GM19328 (cell line): ENCODE results near the gene PRKG1.
"Not testable (repeated sequence)": the region's sequence is repeated elsewhere in the genome, so short reads cannot be mapped to it uniquely, and the experiment has no call there.

Experiments used
- ATAC-seq: cut with Tn5 transposase; IDR thresholded peaks from one replicate; pipeline ENCODE4 v1.9.1; 2021; ENCODE audit warnings: mild to moderate bottlenecking, moderate library complexity; ENCODE audit not compliant: unreplicated experiment

The PRKG1 gene

GRCh38 chr10:51260376-51260775 lies 186.1 kb downstream of the PRKG1 start:
- ATAC-seq = no peak

- ATAC-seq = no peak
Observed at GRCh38 chr10:51266496-51266895, 192.2 kb downstream of the PRKG1 start.

- not testable (repeated sequence) for ATAC-seq
Observed at GRCh38 chr10:51267980-51268570, 193.8 kb downstream of the PRKG1 start.

GRCh38 chr10:51269821-51270220 lies 195.5 kb downstream of the PRKG1 start:
- ATAC-seq = no peak

- no peak for ATAC-seq
Observed at GRCh38 chr10:51270936-51271530, 196.7 kb downstream of the PRKG1 start.

GRCh38 chr10:51272099-51272498 lies 197.8 kb downstream of the PRKG1 start:
- not testable (repeated sequence) for ATAC-seq

- ATAC-seq = no peak
Observed at GRCh38 chr10:51272555-51272954, 198.3 kb downstream of the PRKG1 start.

GRCh38 chr10:51273574-51273973 lies 199.3 kb downstream of the PRKG1 start:
- no peak for ATAC-seq

GRCh38 chr10:51276097-51276496 lies 201.8 kb downstream of the PRKG1 start:
- ATAC-seq = not testable (repeated sequence)

GRCh38 chr10:51281387-51281786 lies 207.1 kb downstream of the PRKG1 start:
- not testable (repeated sequence) for ATAC-seq

GRCh38 chr10:51285601-51286000 lies 211.3 kb downstream of the PRKG1 start:
- ATAC-seq = no peak

GRCh38 chr10:51288511-51288910 lies 214.2 kb downstream of the PRKG1 start:
- no peak for ATAC-seq

GRCh38 chr10:51289519-51289918 lies 215.2 kb downstream of the PRKG1 start:
- no peak for ATAC-seq

- no peak for ATAC-seq
Observed at GRCh38 chr10:51291961-51292360, 217.7 kb downstream of the PRKG1 start.

GRCh38 chr10:51297438-51297837 lies 223.2 kb downstream of the PRKG1 start:
- ATAC-seq = no peak

- no peak for ATAC-seq
Observed at GRCh38 chr10:51300617-51301304, 226.5 kb downstream of the PRKG1 start.

GRCh38 chr10:51301644-51302043 lies 227.4 kb downstream of the PRKG1 start:
- ATAC-seq = no peak

GRCh38 chr10:51302316-51302715 lies 228.0 kb downstream of the PRKG1 start:
- ATAC-seq = no peak

- ATAC-seq = no peak
Observed at GRCh38 chr10:51308116-51308515, 233.8 kb downstream of the PRKG1 start.

GRCh38 chr10:51311228-51311627 lies 236.9 kb downstream of the PRKG1 start:
- no peak for ATAC-seq

GRCh38 chr10:51312817-51313216 lies 238.5 kb downstream of the PRKG1 start:
- no peak for ATAC-seq

GRCh38 chr10:51313251-51313650 lies 239.0 kb downstream of the PRKG1 start:
- no peak for ATAC-seq
